Midbrain (tissue), 1 donor: ENCODE results near the gene COL5A2.

Source experiments
- DNase-seq: peaks from one replicate; lab custom pipeline; 2025; lab: John Stamatoyannopoulos, UW

COL5A2 gene

GRCh38 chr2:189179570-189179950 is at the start of gene COL5A2:
TSS of gene COL5A2 (minus strand) at chr2:189179761. CDS start at chr2:189179604, 157 bp downstream.
- DNase-seq = no peak

- DNase-seq = no peak
These were observed 46.5 kb upstream of the COL5A2 start for GRCh38 chr2:189226017-189226416.

GRCh38 chr2:189225032-189225431 is 45.5 kb upstream of the COL5A2 start:
- DNase-seq = no peak

GRCh38 chr2:189222468-189223105 is 43.0 kb upstream of the COL5A2 start:
- no peak for DNase-seq

- no peak for DNase-seq
These were observed 42.4 kb upstream of the COL5A2 start for GRCh38 chr2:189221811-189222467.

GRCh38 chr2:189218236-189218635 is 38.7 kb upstream of the COL5A2 start:
- DNase-seq = no peak

GRCh38 chr2:189217541-189217940 is 38.0 kb upstream of the COL5A2 start:
- no peak for DNase-seq

- no peak for DNase-seq
These were observed 37.5 kb upstream of the COL5A2 start for GRCh38 chr2:189217051-189217450.

GRCh38 chr2:189214484-189214883 is 34.9 kb upstream of the COL5A2 start:
- no peak for DNase-seq

GRCh38 chr2:189213250-189213649 is 33.7 kb upstream of the COL5A2 start:
- DNase-seq = no peak

- no peak for DNase-seq
These were observed 30.9 kb upstream of the COL5A2 start for GRCh38 chr2:189210250-189211087.

GRCh38 chr2:189208254-189208653 is 28.7 kb upstream of the COL5A2 start:
- no peak for DNase-seq

GRCh38 chr2:189204322-189204941 is 24.9 kb upstream of the COL5A2 start:
- DNase-seq = no peak

- no peak for DNase-seq
These were observed 23.7 kb upstream of the COL5A2 start for GRCh38 chr2:189203177-189203799.

- DNase-seq = no peak
These were observed 20.2 kb upstream of the COL5A2 start for GRCh38 chr2:189199797-189200196.

- no peak for DNase-seq
These were observed 13.2 kb upstream of the COL5A2 start for GRCh38 chr2:189192766-189193165.

GRCh38 chr2:189191766-189192165 is 12.2 kb upstream of the COL5A2 start:
- no peak for DNase-seq

- no peak for DNase-seq
These were observed 11.1 kb upstream of the COL5A2 start for GRCh38 chr2:189190685-189191084.

- DNase-seq = no peak
These were observed 8.7 kb upstream of the COL5A2 start for GRCh38 chr2:189188115-189188805.

- DNase-seq = no peak
These were observed 3.6 kb upstream of the COL5A2 start for GRCh38 chr2:189183170-189183569.

- no peak for DNase-seq
These were observed 2.1 kb upstream of the COL5A2 start for GRCh38 chr2:189181706-189182105.
